HG02678 (cell line): ENCODE measurements around the gene P2RX4.
A peak's percentile ranks its signal among the peaks of the same experiment; 100 is the strongest.
"Not testable (repeated sequence)": the region's sequence is repeated elsewhere in the genome, so short reads cannot be mapped to it uniquely, and the experiment has no call there.

Experiments
- ATAC-seq: cut with Tn5 transposase; IDR thresholded peaks from one replicate; pipeline ENCODE4 v1.9.1; 2021; ENCODE audit warnings: mild to moderate bottlenecking, moderate library complexity; ENCODE audit not compliant: unreplicated experiment

Gene P2RX4

GRCh38 chr12:121209624-121210572, at the start of gene P2RX4:
TSS of gene P2RX4 (plus strand) at chr12:121210129. CDS start at chr12:121210165, 36 bp downstream.
- ATAC-seq = peak; percentile 88

GRCh38 chr12:121162384-121162783, 47.5 kb upstream of the P2RX4 start:
- no peak for ATAC-seq

GRCh38 chr12:121162985-121163384, 46.9 kb upstream of the P2RX4 start:
- no peak for ATAC-seq

GRCh38 chr12:121164839-121165238, 45.1 kb upstream of the P2RX4 start:
- not testable (repeated sequence) for ATAC-seq

GRCh38 chr12:121165316-121165715, 44.6 kb upstream of the P2RX4 start:
- ATAC-seq = no peak

- ATAC-seq = no peak
Observed at GRCh38 chr12:121166356-121166755, 43.6 kb upstream of the P2RX4 start.

GRCh38 chr12:121167232-121167820, 42.6 kb upstream of the P2RX4 start:
- no peak for ATAC-seq

GRCh38 chr12:121167951-121168350, 42.0 kb upstream of the P2RX4 start:
- ATAC-seq = no peak

GRCh38 chr12:121170151-121170550, 39.8 kb upstream of the P2RX4 start:
- no peak for ATAC-seq

GRCh38 chr12:121170611-121171260, 39.2 kb upstream of the P2RX4 start:
- ATAC-seq = no peak

GRCh38 chr12:121172145-121172544, 37.8 kb upstream of the P2RX4 start:
- ATAC-seq = no peak

GRCh38 chr12:121175383-121176119, 34.4 kb upstream of the P2RX4 start:
- no peak for ATAC-seq

GRCh38 chr12:121176826-121177529, 33.0 kb upstream of the P2RX4 start:
- ATAC-seq = no peak

- ATAC-seq = no peak
Observed at GRCh38 chr12:121181181-121181580, 28.7 kb upstream of the P2RX4 start.

- no peak for ATAC-seq
Observed at GRCh38 chr12:121182222-121182893, 27.6 kb upstream of the P2RX4 start.

GRCh38 chr12:121184425-121184824, 25.5 kb upstream of the P2RX4 start:
- ATAC-seq = no peak

- ATAC-seq = no peak
Observed at GRCh38 chr12:121184984-121185889, 24.7 kb upstream of the P2RX4 start.

GRCh38 chr12:121186826-121187225, 23.1 kb upstream of the P2RX4 start:
- no peak for ATAC-seq

- ATAC-seq = no peak
Observed at GRCh38 chr12:121187501-121187900, 22.4 kb upstream of the P2RX4 start.
